Measurements from ENCODE around the gene RFT1.

- TF ChIP-seq ZNF225 (CRISPR knock-in tag; IDR thresholded peaks at IDR 0.05), result no peak
- TF ChIP-seq THAP9 (CRISPR knock-in tag; IDR thresholded peaks at IDR 0.05; ENCODE audit: borderline replicate concordance), result no peak
- TF ChIP-seq REXO4 (CRISPR knock-in tag; IDR thresholded peaks at IDR 0.05; ENCODE audit: borderline replicate concordance), result no peak
- no peak for TF ChIP-seq ZNF34 (CRISPR knock-in tag; IDR thresholded peaks at IDR 0.05; ENCODE audit: borderline replicate concordance)
- TF ChIP-seq ATF2 (CRISPR knock-in tag; IDR thresholded peaks at IDR 0.05), result no peak
- no peak for TF ChIP-seq PAX8 (CRISPR knock-in tag; IDR thresholded peaks at IDR 0.05; ENCODE audit: borderline replicate concordance)
- no peak for TF ChIP-seq E2F1 (CRISPR knock-in tag; IDR thresholded peaks at IDR 0.05)
- no peak for TF ChIP-seq ARID5B (CRISPR knock-in tag; IDR thresholded peaks at IDR 0.05)
- TF ChIP-seq CTCF (CRISPR knock-in tag; IDR thresholded peaks at IDR 0.05), result no peak
- TF ChIP-seq HDAC1 (CRISPR knock-in tag; IDR thresholded peaks at IDR 0.05), result no peak
- TF ChIP-seq ZNF24 (IDR thresholded peaks at IDR 0.05), result no peak
- TF ChIP-seq HHEX (CRISPR knock-in tag; IDR thresholded peaks at IDR 0.05), result no peak
- no peak for TF ChIP-seq PTBP1 (IDR thresholded peaks at IDR 0.05; ENCODE audit: low read depth, low read length, poor library complexity, severe bottlenecking)
These were observed 32.3 kb downstream of the RFT1 start for GRCh38 chr3:53097887-53098286.
